Fibroblast of peridontal ligament (primary cell): ENCODE measurements around the gene CD300LF.
A peak's percentile ranks its signal among the peaks of the same experiment; 100 is the strongest.

ENCODE experiments used
- DNase-seq: peaks from one replicate; pipeline ENCODE4 v3.0.0-alpha.2; 2010; ENCODE audit errors: extremely low read depth

Gene CD300LF

DNA sequence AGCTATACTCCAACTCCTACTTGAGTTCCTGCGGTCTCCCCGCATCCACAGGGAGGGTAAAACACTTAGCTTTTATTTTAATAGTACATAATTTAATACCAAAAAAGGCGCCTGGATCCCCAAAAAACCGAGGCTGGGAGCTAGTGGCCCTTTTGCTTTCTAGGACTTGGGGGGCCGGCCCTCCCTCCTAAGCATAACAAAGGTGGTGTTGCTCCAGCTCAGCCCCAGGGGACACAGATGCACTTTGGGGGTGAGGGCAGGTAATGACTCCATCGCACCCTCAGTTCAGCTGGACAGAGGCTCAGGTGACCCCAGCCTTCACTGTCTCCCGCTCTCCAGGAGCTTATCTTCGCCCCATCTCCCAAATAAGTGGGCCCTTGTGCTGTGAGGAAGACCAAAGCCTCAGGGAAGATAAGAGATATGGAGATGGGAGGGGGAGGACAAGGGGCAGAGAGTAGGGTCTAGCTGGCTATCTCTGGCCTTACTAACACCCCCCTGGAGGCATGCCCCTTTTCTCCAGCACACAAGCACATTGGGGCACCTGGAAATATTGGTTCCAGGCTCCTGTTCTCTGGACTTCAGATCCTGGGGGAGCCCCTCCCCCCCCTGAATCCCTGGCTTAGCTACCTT, 32.9 kb upstream of the CD300LF start:
- DNase-seq: no peak

DNA sequence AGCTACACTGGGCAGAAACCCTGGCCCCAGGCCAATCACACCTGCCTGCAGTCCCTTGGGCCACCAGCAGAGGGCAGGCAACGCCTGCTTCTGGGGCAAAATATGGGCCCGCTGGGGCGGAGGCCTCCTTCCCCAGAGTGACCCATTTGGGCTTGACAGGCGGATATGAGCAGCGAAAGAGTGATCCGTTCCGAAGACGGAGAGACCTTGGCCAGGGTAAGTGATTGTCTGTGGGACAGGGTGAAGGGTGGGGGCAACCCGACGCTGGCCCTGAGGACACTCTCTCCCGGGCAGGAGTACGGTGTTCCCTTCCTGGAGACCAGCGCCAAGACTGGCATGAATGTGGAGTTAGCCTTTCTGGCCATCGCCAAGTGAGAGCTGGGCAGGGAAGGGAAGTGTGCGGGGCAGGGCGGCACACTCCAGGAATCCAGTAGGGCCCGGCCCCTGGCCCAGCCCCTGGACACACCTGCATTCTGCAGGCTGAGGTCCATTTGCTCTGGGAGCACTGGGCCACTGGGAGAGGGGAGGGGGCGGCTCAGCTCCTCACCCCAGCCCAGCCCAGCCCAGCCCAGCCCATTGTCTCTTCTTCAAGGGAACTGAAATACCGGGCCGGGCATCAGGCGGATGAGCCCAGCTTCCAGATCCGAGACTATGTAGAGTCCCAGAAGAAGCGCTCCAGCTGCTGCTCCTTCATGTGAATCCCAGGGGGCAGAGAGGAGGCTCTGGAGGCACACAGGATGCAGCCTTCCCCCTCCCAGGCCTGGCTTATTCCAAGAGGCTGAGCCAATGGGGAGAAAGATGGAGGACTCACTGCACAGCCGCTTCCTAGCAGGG, 32.2 kb upstream of the CD300LF start:
- peak; percentile 65 for DNase-seq

DNA sequence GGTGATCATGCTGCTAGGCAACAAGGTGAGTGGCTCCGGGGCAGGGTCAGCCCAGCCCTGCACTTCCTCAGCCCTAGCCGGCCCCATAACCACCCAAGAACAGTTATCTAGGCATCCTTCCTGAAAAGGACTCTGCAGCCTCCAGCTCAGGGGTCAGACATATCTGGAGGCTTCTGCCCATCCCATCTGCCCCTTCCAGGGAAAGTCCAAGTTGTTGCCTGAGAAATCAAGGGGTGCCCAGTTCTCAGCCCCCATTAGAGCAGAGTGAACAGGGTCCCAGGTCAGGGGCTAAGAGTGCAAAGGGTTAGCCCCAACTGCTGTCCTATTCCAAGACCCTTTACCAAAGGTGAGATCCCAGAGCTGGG, 31.6 kb upstream of the CD300LF start:
- no peak for DNase-seq

DNA sequence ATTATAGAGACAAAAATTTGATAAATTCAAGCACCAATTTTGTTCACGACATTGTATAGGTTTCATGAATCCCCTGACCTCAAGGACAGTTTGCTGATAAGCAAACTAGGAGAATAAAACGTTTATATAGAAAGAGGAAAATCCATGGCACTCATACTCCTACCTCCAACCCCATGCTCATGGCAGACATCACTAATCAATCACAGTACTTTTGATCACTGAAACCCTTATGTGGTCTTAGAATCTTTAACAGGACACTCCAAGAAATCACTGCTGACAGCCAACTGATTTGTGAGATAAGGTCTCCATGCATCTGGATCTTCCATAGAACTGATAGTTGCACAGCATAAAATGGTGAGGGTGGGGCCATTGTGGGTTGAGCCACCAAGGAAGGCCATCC, 31.0 kb upstream of the CD300LF start:
- no peak for DNase-seq

DNA sequence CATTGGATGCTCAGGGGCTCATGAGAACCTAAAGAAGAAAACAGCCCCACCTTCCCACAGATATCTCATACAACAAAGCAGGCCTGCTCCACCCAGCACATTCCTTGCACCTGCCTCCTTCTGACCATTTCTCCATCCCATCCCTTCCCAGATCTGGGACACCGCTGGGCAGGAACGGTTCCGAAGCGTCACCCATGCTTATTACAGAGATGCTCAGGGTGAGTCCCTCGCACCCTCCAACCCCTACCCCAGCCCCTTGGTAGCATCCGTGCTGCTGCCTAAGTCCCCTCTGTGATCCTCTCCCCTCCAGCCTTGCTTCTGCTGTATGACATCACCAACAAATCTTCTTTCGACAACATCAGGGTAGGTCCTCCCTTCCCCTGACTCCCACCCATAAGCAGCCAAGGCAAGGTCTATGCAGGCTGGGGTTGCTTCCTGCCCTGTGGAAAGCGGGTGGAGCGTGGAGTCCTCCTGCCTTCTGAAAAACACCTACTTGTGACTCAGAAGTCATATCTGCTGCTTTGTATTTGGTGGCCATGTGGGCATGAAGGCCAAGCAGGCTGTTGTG, 30.3 kb upstream of the CD300LF start:
- DNase-seq: no peak

DNA sequence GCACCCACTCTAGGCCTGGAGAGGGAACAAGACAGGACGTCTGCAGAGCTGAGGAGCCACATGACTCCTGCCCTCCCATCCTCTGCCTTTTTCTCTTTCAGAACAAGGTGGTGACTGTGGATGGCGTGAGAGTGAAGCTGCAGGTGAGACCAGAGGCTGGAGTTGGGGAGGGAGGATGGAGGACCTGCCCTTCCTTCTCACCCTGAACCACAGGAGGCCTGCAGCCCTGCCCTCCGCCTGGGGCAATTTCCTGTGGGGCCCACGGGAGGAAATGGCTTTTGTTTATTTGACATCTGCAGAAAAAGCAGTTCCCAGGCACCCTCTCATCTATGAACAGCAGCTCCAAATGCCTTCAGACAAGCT, 29.4 kb upstream of the CD300LF start:
- no peak for DNase-seq

DNA sequence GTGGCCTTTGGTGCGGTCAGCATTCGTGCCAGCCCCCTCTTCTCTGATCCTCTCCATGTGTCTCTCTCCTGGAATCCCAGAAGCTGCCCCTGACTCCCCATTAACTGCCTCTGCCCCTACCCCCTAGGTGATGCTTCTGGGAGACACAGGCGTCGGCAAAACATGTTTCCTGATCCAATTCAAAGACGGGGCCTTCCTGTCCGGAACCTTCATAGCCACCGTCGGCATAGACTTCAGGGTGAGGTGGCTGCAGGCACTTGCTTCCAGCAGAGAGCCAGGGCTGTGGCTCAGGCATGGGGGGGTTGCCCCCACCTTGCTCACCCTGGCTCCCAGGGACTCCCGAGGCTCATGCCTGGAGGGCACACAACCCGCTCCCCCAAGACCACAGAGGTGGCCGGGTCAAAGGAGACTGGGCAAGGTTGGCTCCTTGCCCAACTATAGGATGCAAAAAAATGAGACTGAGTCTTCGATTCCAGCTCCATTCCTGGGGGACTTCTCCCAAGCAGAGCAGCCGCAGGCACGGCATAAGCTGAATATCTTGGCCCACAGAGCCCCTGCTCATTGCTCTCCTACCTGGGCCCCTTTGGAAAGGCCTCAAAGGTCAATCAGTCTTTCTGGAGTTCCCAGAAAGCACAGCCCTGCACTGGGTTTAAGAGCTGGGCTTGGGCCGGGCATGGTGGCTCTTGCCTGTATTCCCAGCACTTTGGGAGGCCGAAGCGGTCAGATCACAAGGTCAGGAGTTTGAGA, 28.1 kb upstream of the CD300LF start:
- DNase-seq: no peak

DNA sequence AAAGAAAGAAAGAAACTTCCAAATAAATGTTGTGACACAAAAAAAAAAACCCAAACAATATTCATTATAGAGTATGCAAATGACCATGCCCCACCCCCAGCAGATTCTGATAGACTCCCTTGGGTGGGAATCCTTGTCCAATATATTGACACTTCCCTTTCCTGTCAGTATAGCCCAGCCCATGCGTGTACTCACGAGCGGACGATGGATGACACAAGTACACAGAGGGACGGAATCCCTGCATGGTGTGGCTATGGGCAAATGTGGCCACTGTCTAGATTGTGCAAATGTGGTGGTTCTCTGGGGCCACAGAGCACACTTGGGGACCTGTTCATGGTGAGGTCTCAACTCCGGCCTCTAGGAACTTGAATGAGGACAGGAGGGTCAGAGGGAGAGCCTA, 27.4 kb upstream of the CD300LF start:
- no peak for DNase-seq

DNA sequence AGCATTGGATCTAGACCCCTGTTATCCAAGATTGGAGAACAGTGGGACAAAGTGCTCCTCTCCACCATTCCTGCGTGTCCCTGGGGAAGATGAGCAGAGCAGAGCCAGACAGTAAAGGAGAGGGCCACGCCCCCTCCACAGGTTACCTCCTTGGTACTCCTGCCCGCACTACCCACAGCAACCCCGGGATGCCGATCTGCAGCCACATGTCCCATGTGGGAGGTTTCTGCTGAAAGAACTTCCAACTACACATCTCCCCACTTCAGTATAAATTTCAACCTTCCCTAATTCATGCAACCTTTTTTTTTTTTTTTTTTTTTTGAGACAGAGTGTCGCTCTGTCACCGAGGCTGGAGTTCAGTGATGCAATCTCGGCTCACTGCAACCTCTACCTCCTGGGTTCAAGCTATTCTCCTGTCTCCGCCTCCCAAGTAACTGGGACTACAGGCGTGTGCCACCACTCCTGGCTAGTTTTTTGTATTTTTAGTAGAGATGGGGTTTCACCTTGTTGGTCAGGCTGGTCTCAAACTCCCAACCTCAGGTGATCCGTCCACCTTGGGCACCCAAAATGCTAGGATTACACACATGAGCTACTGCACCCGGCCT, 26.6 kb upstream of the CD300LF start:
- no peak for DNase-seq

DNA sequence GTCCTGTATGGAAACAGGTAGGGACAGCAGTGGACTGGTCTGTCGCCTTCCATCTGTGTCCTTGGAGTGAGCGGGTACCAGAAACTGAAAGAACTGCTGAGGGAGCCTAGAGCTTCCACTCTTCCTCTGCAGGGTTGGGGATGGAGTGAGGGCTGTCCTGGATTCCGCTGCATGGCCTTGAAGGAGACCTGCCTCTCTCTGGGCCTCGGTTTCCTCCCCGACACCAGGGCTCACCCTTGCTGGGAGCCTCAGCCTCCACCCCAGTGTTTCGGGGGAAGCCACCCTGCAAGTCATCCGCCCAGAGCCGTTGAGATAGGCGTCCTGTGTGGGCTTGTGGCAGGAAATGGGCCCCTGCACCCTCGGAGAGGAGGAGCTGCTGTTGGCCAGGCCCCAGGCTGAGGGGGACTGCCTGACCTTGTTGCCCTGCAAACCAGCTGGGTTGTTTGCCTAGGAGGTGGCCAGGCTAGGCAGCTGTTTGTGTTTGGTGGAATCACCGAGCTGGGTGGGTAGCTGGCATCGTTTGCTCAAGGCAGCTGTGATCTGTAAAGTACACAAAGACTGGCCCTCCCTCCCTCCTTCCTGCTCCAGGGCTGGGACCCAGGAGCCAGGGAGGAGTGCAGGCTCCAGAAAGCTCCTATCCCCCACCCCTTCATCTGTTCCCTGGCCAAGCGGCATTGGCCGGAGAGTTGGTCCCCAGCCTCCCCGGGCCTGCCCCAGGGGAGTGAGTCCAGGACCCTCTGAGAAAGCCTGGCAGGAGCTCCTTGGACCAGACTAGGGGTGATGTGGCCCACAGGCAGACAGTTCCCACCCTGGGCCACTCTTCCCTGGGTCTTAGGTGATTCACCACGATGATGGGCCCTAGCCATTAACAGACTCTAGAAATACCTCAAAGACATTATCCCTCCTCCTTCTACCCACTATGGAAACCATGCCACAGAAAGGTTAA, 25.6 kb upstream of the CD300LF start:
- DNase-seq: no peak

DNA sequence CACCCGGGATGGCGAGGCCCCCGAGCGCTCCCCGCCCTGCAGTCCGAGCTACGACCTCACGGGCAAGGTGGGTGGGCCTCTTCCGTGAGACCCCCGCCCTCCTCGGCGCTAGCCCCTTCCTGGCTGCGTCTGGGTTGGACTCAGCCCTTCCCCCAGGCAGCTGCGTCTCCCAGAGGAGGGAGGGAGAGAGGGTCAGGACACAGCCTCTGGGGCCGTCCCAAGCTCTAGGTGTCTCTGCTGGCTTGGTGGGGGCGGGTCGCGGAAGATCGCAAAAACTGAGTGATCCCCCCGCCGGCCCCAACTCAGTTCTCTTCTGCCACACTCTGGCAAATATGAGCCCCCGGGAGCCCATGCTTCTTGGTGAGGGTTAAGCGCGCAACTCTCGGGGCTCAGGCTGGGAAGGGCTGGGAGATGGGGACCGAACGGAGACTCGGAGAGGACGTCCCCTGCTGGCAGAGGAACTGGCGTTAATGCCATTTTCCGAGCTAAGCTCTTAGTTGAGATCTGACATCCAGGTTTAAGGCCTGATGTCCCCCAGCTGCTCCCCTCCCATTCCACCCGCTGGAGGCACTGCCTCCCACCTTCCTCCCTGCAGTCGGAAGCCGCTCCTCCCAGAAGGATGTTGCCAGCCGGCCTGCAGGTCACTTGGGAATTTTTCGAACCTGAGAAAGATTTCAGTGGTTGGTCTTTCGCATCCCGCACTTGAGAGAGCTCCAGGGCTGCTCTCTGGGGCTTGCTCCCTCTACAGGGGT, 24.8 kb upstream of the CD300LF start:
- no peak for DNase-seq

DNA sequence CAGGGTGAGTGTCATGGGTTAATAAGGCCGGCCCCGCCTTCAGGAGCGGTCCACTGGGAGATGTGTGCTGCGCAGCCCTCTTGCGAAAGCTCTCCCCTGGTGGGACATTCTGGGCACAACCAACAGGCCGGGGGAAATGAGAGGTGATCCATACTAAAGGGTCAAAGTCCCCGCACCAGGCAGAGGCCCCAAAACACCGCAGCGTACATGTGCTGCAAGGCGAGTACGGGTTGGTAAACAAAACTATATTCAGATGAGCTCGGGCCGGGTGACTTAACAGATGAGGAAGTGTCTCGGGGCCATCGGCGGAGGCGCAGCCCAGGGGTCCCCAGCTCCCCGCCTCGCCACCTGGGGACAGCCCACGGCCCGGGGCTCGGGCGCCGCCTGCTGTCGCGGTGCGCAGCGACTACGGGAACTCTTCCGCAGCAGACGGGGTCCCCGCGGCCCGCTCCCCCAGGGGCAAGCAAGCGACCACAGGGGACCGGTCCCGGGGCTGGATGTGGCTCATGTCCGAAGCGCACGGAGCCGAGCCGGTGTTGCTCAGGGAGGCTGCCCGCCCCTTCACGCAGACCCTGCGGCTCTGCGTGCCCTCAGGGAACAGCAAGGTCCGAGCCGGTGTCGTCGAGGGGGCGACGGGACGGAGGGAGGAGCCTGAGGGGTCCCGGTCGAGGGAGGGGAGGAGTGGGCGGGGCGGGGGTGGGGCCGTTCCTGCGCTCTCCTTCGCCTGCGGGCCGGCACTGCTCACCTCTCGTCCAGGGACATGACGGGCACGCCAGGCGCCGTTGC, 24.0 kb upstream of the CD300LF start, which contains the start of gene RAB37:
TSS of gene RAB37 (plus strand) at position 744 of the 786 bp plus-strand sequence. CDS start at position 761, 17 bp downstream.
- no peak for DNase-seq

DNA sequence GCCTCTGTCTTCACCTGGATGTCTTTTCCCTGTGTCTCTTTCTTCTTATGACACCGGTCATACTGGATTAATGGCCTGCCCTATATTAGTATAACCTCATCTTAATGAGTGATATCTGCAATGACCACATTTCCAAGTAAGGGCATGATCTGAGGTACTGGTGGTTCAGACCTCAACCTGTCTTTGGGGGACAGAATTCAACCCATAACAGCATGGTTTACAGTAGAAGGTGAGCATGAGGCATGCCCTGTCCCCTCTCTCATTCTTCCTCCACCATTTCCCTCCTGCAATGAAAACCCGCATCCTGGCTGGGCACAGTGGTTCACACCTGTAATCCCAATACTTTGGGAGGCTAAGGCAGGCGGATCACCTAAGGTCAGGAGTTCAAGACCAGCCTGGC, 21.5 kb upstream of the CD300LF start:
- no peak for DNase-seq

DNA sequence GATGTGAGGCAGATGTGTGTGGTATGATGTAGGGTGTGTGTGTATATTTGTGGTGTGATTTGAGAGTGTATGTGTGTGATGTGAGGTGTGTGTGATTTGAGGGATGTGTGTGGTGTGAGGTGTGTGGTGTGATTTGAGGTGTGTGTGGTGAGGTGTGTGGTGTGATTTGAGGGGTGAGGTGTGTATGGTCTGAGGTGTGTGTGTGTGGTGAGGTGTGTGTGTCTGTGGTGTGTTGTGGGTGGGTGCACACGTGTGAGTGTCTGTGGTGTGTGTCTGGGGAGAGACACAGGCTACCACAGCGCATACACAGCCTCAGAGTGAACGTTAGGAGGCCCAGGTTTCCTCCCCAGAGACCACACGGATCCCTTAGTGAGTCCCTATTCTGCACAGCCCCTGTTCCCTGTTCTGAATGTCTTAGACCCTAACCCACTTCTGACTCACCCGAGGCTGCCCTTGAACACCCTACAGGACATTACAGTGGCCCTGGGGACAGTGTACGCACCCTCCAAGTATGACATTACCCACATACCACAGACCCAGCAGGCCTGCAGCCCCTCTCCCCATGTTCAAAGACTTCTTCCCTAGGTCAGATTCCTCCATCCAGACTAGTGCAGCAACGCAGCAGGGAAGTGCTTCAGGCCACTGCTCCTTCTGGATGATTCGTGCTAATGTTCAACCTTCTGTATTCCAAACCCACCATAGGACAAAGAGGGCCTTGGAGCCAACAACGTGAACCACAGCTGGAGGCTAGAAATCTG, 20.8 kb upstream of the CD300LF start:
- DNase-seq: no peak

DNA sequence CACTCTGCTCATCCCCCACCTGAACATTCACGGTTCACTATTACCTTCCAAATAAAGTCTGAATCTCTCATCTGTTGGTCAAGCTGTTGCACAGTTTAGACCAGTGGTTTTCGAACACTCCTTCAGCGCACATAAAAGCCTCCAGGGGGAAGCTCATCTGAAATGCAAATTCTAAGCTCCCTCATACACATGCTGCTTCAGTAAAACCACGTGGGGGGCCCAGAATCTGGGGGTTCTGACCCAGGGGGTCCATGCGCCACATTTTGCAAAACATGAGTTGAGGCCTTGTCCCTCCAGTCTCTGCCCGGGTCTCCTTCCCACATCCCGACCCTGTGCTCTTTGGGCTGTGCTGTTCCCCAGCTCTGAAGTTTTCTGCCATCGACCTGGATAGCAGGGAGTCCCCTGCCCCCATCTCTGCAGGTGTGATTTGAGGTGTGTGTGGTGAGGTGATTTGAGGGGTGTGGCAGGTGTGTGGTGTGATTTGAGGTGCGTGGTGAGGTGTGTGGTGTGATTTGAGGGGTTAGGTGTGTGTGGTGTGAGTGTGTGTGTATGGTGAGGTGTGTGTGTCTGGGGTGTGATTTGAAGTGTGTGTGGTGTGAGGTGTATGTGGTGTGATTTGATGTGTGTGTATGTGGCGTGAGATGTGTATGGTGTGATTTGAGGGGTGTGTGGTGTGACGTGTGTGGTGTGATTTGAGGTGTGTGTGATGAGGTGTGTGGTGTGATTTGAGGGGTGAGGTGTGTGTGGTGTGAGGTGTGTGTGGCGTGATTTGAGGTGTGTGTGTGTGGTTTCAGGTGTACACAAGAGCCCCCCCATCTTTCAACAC, 19.5 kb upstream of the CD300LF start:
- no peak for DNase-seq

DNA sequence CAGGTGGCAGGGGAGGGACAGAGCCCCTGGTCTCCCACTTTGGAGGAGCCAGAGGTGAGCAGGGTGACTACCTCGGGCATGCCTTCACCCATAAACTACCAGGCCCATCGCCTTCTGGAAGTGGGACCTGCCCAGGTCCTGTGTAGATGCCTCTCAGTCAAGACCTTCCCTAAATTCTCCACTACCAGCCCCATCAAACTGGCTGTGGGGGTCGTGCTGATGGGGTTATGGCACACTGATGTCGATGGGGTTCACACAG, 18.6 kb upstream of the CD300LF start:
- no peak for DNase-seq

DNA sequence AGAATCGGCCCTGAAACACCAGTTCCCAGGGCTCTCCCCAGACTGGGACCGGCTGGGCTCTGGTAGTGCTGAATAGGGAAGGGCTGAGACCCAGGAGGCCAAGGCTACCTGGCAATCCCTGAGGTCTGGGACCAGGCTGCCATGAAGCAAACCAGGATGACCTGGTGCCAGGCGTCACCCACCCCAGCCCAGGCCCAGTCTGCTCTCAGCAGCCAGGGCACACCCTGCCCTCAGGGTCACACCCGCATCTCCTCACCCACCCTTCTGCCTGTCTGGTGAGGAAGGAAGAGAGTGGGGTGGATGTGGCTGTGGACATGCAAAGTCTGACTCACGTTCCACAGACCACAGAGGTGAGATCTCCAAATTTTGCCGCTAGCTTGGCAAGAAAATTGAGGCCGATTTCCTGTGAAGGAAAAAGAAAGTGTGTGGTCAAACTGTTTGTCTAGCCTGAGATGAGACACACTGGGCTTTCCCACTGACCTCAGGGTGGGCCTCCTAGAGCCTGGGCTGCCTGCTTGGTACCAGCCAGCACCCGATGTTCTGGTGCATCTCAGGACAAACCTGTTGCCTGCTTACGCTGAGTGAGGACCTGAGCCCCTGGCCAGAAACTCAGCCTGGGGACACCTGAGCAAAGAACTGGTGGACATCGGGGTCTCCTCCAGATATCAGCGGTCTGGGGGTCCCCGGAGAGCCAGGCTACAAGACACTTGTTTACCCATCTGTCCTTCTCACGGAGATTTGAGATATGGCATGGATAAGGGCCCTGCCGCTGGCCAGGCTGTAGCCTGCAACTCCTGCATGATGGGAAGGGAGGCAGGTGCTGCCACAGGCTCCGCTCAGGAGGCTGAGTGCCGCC, 18.0 kb upstream of the CD300LF start:
- no peak for DNase-seq
